Hepatocyte (in vitro differentiated cells): Measurements from ENCODE around the gene ALDH18A1.

Experiments
- CTCF ChIP-seq: fragments of 200-600 bp; sonication (generic); IDR thresholded peaks from 2 replicates; pipeline ENCODE4 v1.5.1; 2016; ENCODE audit warnings: antibody characterized with exemption, mild to moderate bottlenecking; ENCODE audit not compliant: poor library complexity
- EZH2 ChIP-seq: fragments of 200-600 bp; sonication (generic); IDR thresholded peaks from 2 replicates; pipeline ENCODE4 v1.6.1; 2016; ENCODE audit warnings: antibody characterized with exemption, mild to moderate bottlenecking, borderline replicate concordance

GRCh38 chr10:95635319-95635733 is 21.2 kb downstream of the ALDH18A1 start:
- TF ChIP-seq CTCF, result no peak
- no peak for TF ChIP-seq EZH2
